GM18498 (cell line): Measurements from ENCODE around the gene GRIP1.
A peak's percentile ranks its signal among the peaks of the same experiment; 100 is the strongest.

Source experiments
- ATAC-seq: cut with Tn5 transposase; IDR thresholded peaks from one replicate; pipeline ENCODE4 v1.9.1; 2021; ENCODE audit warnings: mild to moderate bottlenecking, moderate library complexity; ENCODE audit not compliant: unreplicated experiment

Gene GRIP1

GRCh38 chr12:66694666-66695613 lies 16.1 kb upstream of the GRIP1 start:
- ATAC-seq = no peak

DNA sequence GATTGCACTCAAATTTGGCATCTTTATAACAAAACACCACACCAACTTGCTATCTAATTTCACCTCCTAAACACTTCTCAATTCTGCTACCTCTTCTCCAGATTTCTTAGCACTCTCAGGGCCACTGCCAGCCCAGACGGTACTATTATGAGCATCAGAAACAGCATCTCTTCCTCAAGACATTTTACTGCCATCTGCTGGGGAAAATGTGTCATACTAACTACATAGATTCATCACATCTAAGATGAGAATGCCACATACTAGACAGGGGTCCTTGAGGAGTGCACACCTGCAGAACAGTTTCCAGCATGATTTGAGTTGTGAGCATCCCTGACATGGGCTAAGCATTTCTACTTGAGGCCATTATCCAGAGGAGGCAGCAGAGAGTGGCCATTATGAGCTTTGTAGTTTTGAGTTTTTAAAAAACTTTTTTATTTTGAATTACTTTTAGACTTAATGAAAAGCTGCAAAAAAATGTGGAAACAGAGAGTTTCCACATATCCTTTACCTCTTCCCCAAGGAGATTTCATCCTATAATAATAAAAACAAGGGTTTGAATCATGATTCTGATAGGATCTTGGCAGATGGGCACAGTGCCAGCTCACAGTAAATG lies 15.1 kb upstream of the GRIP1 start:
- peak; percentile 81 for ATAC-seq

GRCh38 chr12:66692986-66693385 lies 14.1 kb upstream of the GRIP1 start:
- no peak for ATAC-seq

GRCh38 chr12:66692170-66692569 lies 13.3 kb upstream of the GRIP1 start:
- ATAC-seq = no peak

DNA sequence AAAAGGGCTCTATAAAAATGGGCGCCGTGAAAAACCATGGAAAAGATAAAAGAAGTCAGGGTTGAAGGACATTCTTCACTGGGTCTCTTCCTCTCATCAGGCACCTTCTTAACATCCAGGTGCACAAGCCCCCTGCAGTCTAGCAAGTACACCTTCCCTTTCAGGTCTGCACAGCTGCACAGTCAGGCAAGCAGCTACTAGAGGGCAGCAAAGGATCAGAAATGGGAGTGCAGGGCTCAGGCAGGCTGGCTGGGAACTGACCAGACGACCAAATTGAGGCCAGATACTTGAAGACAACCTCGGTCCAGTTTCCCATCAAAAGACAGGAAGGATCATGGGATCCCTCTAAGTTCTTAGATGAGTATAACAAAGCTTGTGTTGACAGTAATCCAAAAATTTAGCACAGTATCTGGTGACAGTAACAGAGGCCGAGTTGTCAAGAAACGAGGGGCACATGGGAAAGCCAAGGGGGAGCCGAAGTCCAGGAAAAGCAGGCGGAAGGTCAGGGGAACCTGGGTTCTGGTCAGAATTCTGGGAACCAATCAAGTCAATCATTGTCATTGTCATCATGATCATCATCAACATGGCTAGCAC lies 10.1 kb upstream of the GRIP1 start:
- peak; percentile 93 for ATAC-seq

GRCh38 chr12:66684222-66684621 lies 5.3 kb upstream of the GRIP1 start:
- ATAC-seq = no peak

DNA sequence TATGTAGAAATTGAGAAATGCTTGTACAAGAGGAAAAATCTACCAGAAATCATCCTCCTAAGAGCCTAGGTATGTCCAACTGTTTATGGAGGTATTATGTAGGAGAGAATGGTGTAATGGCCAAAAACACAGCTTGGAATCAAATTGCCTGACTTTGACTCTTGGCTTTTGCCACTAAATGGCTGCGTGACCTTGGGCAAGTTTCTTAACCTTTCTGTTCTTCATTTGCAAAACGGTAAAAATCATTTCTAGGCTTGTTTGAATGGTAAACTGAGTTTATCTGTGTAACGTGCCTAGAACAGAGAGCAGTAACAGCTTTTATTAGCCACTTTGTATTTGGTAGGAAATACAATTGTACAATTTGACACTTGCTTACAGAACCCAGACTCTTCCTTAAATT lies 4.9 kb upstream of the GRIP1 start:
- ATAC-seq = no peak

GRCh38 chr12:66683073-66683472 lies 4.2 kb upstream of the GRIP1 start:
- ATAC-seq = no peak

DNA sequence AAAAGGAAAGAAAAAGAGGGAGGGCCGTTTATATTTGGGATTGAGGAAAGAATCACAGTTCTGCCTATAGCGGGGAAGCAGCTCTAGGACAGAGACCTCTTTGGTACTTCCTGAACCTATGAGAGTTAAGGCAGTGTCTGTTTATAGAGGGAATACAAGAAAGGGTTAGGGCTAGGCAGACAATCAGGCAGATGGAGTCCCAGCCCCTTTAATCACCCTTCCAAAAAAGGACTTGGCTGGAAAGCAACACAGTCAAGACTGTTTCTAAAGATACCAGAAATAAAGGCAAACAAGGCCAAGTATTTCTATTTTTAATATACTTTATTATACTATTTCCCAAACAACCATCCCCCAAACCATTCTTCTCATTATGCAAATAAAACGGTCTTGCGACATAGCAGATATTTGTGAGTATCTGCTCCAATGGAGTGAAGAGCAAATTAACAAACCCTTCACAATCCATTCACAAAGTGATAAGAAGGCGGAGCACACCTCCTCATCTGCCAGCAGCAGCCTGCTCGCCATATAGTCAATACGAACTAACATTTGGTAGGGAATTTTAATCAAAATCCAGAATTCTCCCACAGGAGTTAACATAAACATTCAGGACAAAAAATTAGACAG lies 697 bp upstream of the GRIP1 start:
- no peak for ATAC-seq

GRCh38 chr12:66676241-66676640 lies 2.6 kb downstream of the GRIP1 start:
- no peak for ATAC-seq

DNA sequence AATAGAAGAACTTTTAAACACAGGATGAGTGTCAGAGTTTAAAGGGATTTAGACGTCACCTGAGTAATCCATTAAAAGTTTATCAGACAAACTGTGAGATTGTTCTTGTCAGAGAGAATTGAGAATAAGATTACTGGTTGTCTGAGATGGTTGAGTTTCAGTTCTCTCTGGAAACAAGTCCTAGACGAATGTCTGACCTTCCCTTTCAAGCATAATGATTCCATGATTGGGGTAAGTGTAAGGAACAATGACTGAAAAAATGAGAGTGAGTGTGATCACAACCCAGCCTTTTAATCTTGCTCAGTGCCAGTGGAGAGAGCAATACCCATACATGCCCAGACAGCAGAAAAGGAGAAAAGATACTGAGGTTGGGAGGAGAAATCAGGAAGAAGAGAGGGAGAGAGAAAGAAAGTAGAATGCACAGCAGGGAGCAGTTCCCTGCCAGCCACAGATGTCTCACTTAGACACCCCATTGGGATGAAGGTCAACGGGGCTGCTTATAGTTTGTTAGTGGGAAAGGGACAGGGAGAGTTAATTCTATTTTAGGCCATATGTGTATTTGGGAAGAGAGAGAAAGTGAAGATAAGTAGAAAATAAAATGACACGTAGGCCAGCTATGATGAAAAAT lies 4.3 kb downstream of the GRIP1 start:
- no peak for ATAC-seq

- no peak for ATAC-seq
These were observed 9.3 kb downstream of the GRIP1 start for GRCh38 chr12:66669541-66669940.

DNA sequence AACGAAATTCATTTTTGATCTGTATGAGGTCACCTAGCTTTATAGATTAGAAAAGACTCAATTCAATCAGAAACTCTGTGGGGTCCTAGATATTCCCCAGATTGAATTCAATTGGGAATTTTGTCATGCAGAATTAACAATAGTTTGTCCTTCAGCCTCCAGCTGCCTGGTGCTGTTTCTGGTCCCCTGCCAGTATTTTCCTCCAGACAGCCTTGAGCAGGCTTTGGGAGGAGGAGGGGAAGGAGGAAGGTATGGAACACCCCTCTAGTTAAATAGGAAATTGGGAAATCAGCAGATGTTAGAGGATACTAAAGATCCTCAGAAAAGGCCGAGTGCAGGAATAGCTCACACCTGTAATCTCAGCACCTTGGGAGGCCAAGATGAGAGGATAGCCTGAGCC lies 10.6 kb downstream of the GRIP1 start:
- ATAC-seq = no peak

- no peak for ATAC-seq
These were observed 11.0 kb downstream of the GRIP1 start for GRCh38 chr12:66667906-66668305.

- no peak for ATAC-seq
These were observed 12.4 kb downstream of the GRIP1 start for GRCh38 chr12:66666481-66666880.

DNA sequence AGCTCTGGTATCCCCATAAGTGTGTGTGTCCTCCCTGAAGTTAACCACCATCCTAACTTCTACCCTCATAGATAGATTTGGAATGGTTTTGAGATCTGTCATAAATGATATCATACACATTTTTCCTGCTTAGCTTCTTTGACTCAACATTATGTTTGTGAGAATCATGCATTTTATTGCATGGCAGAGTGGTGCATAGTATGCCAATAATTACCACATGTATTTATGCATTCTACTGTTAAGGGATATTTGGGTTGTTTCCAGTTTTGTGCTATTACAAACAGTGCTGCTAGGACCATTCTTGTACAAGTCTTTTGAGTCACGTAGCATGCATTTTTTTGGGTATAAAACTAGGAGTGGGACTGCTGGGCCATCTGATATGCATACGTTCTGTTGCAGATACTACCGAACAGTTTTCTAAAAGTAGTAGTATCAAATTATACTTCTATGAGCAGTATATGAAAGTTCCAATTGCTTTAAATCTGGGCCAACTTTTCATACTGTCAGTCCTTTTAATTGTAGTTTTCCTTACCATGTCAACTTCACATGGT lies 13.4 kb downstream of the GRIP1 start:
- ATAC-seq = no peak

DNA sequence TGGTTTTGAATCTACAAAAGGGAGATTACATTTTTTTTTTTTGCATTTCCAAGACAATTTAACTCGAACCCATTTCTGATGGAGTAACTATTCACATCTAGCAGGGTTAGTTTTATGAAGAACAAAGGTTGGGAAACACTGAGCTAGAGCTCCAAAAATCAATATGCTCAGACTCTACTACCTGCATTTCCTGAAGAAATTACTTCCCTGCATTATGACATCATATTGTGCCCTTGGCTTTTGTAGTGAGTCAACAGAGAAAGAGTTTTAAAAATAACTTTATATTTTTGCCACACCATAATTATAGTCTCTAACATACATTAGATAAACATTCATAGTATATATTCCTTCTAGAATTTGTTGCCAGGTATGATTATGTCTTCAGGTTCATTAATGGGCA lies 14.8 kb downstream of the GRIP1 start:
- no peak for ATAC-seq

- ATAC-seq = no peak
These were observed 15.3 kb downstream of the GRIP1 start for GRCh38 chr12:66663611-66664010.

- ATAC-seq = no peak
These were observed 16.1 kb downstream of the GRIP1 start for GRCh38 chr12:66662729-66663128.

- no peak for ATAC-seq
These were observed 16.7 kb downstream of the GRIP1 start for GRCh38 chr12:66662179-66662578.

- no peak for ATAC-seq
These were observed 17.5 kb downstream of the GRIP1 start for GRCh38 chr12:66661357-66661756.
